IMR-90 (cell line): ENCODE measurements around the gene ACOX3. TPM values are rescaled to one million over a fixed set of nuclear protein-coding genes. Genes with fewer than 3 reads are reported as not detected.

ENCODE experiments used
- ATAC-seq: fragments of 200-7000 bp; cut with Tn5 transposase; 2 replicates; pipeline ENCODE4 v1.9.1; 2020; ENCODE audit warnings: low read depth, mild to moderate bottlenecking, moderate library complexity
- BruUV-seq: library from RNA; stranded (reverse); fragments of 400-500 nt; replicated peaks from 2 replicates; lab custom pipeline; 2021; lab: Mats Ljungman, UMichigan
- CTCF ChIA-PET: fragments of 300-600 bp; formaldehyde crosslinking; extraction: SDS; loops from one replicate; lab custom pipeline; 2021; ENCODE audit warnings: antibody characterized with exemption; lab: Yijun Ruan, JAX
- POLR2A ChIA-PET: fragments of 300-600 bp; sonication (Branson Sonifier 250); formaldehyde crosslinking; loops from one replicate; lab custom pipeline; 2022; ENCODE audit warnings: antibody characterized with exemption; ENCODE audit not compliant: unreplicated experiment; lab: Charles Lee
- DNase-seq: peaks from one replicate; pipeline ENCODE4 v3.0.0; 2013
- H2AFZ ChIP-seq: replicated peaks from 2 replicates; pipeline ENCODE3; 2013; ENCODE audit warnings: low read length, mild to moderate bottlenecking; ENCODE audit not compliant: poor library complexity
- H2AK5ac ChIP-seq: 2 replicates; pipeline ENCODE4 v1.6.1; 2013; ENCODE audit warnings: low read depth, low read length, inconsistent platforms
- H2AK9ac ChIP-seq: replicated peaks from 2 replicates; pipeline ENCODE3; 2013; ENCODE audit warnings: mild to moderate bottlenecking, low read depth, low read length, moderate library complexity; ENCODE audit not compliant: poor library complexity
- H2BK120ac ChIP-seq: 2 replicates; pipeline ENCODE4 v1.6.1; 2013; ENCODE audit warnings: low read depth, low read length, inconsistent platforms
- H2BK15ac ChIP-seq: 3 replicates; pipeline ENCODE4 v1.6.1; 2013; ENCODE audit warnings: low read depth, low read length, inconsistent platforms
- H2BK20ac ChIP-seq: 2 replicates; pipeline ENCODE4 v1.6.1; 2013; ENCODE audit warnings: low read depth, mild to moderate bottlenecking, inconsistent platforms, low read length, moderate library complexity
- H2BK5ac ChIP-seq: 2 replicates; pipeline ENCODE4 v1.6.1; 2013; ENCODE audit warnings: mild to moderate bottlenecking, low read depth, low read length, inconsistent platforms; ENCODE audit not compliant: poor library complexity, severe bottlenecking
- H3K14ac ChIP-seq: replicated peaks from 2 replicates; pipeline ENCODE4 v1.6.1; 2013; ENCODE audit warnings: low read depth, low read length, inconsistent platforms
- H3K18ac ChIP-seq: 2 replicates; pipeline ENCODE4 v1.6.1; 2013; ENCODE audit warnings: low read depth, low read length, control low read depth
- H3K23ac ChIP-seq: 2 replicates; pipeline ENCODE4 v1.6.1; 2013; ENCODE audit warnings: low read depth, low read length, inconsistent platforms
- H3K27ac ChIP-seq: 2 replicates; pipeline ENCODE4 v1.5.1; 2013; ENCODE audit warnings: mild to moderate bottlenecking, control low read depth, low read length; ENCODE audit not compliant: insufficient read depth
- H3K27me3 ChIP-seq: 2 replicates; pipeline ENCODE4 v1.6.1; 2013; ENCODE audit warnings: low read length; ENCODE audit not compliant: control insufficient read depth, insufficient read depth
- H3K36me3 ChIP-seq: 2 replicates; pipeline ENCODE4 v1.6.1; 2013; ENCODE audit warnings: low read length, mixed read lengths; ENCODE audit not compliant: control insufficient read depth, insufficient read depth
- H3K4ac ChIP-seq: 2 replicates; pipeline ENCODE4 v1.6.1; 2013; ENCODE audit warnings: low read depth, low read length, inconsistent platforms
- H3K4me1 ChIP-seq: 2 replicates; pipeline ENCODE4 v1.6.1; 2013; ENCODE audit warnings: low read length, mixed read lengths; ENCODE audit not compliant: control insufficient read depth, insufficient read depth
- H3K4me2 ChIP-seq: 2 replicates; pipeline ENCODE4 v1.6.1; 2013; ENCODE audit warnings: low read depth, mild to moderate bottlenecking, control low read depth, low read length, moderate library complexity
- H3K4me3 ChIP-seq: 2 replicates; pipeline ENCODE4 v1.5.1; 2013; ENCODE audit warnings: low read depth, mild to moderate bottlenecking, control low read depth, low read length, moderate library complexity; ENCODE audit not compliant: insufficient read depth
- H3K56ac ChIP-seq: 2 replicates; pipeline ENCODE4 v1.6.1; 2013; ENCODE audit warnings: low read length, inconsistent platforms; ENCODE audit not compliant: insufficient read depth; ENCODE audit errors: extremely low read depth
- H3K79me1 ChIP-seq, 2 experiments: 2 replicates each; pipeline ENCODE4 v1.6.1; 2013; ENCODE audit warnings: low read length in 2 of 2, inconsistent platforms in 1 of 2, low read depth in 1 of 2
- H3K9ac ChIP-seq: 2 replicates; pipeline ENCODE4 v1.6.1; 2013; ENCODE audit warnings: low read depth, low read length, control low read depth
- H3K9me1 ChIP-seq: 2 replicates; pipeline ENCODE4 v1.6.1; 2013; ENCODE audit warnings: low read length, inconsistent platforms; ENCODE audit not compliant: insufficient read depth
- H3K9me3 ChIP-seq: 2 replicates; pipeline ENCODE4 v1.6.1; 2013; ENCODE audit warnings: low read length; ENCODE audit not compliant: control insufficient read depth, insufficient read depth
- H4K20me1 ChIP-seq: 2 replicates; pipeline ENCODE4 v1.6.1; 2013; ENCODE audit warnings: low read length, inconsistent platforms; ENCODE audit not compliant: insufficient read depth
- H4K5ac ChIP-seq: 2 replicates; pipeline ENCODE4 v1.6.1; 2013; ENCODE audit warnings: mild to moderate bottlenecking, low read depth, low read length, control low read depth
- H4K8ac ChIP-seq, 2 experiments: 2 replicates each; pipeline ENCODE4 v1.6.1; 2013; ENCODE audit warnings: low read depth in 2 of 2, low read length in 2 of 2, control low read depth in 1 of 2, inconsistent platforms in 1 of 2
- H4K91ac ChIP-seq: 2 replicates; pipeline ENCODE4 v1.6.1; 2013; ENCODE audit warnings: low read depth, low read length, inconsistent platforms; ENCODE audit not compliant: insufficient read depth
- BHLHE40 ChIP-seq: fragments of 150-350 bp; IDR thresholded peaks from 2 replicates; pipeline ENCODE4 v1.6.1; 2016; ENCODE audit warnings: mild to moderate bottlenecking, low read depth, low read length
- FOS ChIP-seq: fragments of 150-350 bp; IDR thresholded peaks from 2 replicates; pipeline ENCODE4 v1.6.1; 2016; ENCODE audit warnings: low read depth, low read length
- MAFK ChIP-seq: IDR thresholded peaks from 2 replicates; pipeline ENCODE4 v1.6.1; 2012; ENCODE audit warnings: low read depth, low read length, improper control_type of control experiment
- MAZ ChIP-seq: IDR thresholded peaks from 2 replicates; pipeline ENCODE4 v1.6.1; 2012; ENCODE audit warnings: low read depth, mild to moderate bottlenecking, low read length, improper control_type of control experiment, moderate library complexity, borderline replicate concordance
- MXI1 ChIP-seq: IDR thresholded peaks from 2 replicates; pipeline ENCODE4 v1.6.1; 2012; ENCODE audit warnings: low read depth, mild to moderate bottlenecking, low read length, moderate library complexity, borderline replicate concordance
- NFE2L2 ChIP-seq: fragments of 150-350 bp; IDR thresholded peaks from 2 replicates; pipeline ENCODE4 v1.6.1; 2016; ENCODE audit warnings: low read depth, mild to moderate bottlenecking, low read length
- POLR2A ChIP-seq: IDR thresholded peaks from 2 replicates; pipeline ENCODE4 v1.6.1; 2012; ENCODE audit warnings: mild to moderate bottlenecking, low read depth, low read length
- RAD21 ChIP-seq: IDR thresholded peaks from 2 replicates; pipeline ENCODE4 v1.6.1; 2012; ENCODE audit warnings: low read length, improper control_type of control experiment
- RCOR1 ChIP-seq: IDR thresholded peaks from 2 replicates; pipeline ENCODE4 v1.6.1; 2012; ENCODE audit warnings: mild to moderate bottlenecking, low read length, improper control_type of control experiment; ENCODE audit not compliant: insufficient replicate concordance
- RFX5 ChIP-seq: IDR thresholded peaks from 2 replicates; pipeline ENCODE4 v1.8.0; 2012; ENCODE audit warnings: low read depth, mild to moderate bottlenecking, low read length, moderate library complexity
- SMC3 ChIP-seq: fragments of 150-350 bp; IDR thresholded peaks from 2 replicates; pipeline ENCODE4 v1.6.1; 2016; ENCODE audit warnings: low read depth, mild to moderate bottlenecking, antibody characterized with exemption, low read length, moderate library complexity
- WGBS, 2 experiments: methylation state at CpG; one replicate each; pipeline versions ENCODE4 v1.1.5 to v1.1.7; 2013; ENCODE audit warnings: missing lambda C conversion rate in 2 of 2; ENCODE audit not compliant: insufficient read length in 1 of 2; ENCODE audit errors: extremely low coverage in 2 of 2; 5-methylcytosine and 5-hydroxymethylcytosine counted together
- dilution Hi-C: fragments of 300-500 bp; cut with HindIII; formaldehyde crosslinking; loops from one replicate; pipeline ENCODE4 v1.14.3; 2018; ENCODE audit warnings: low sequenced_read_pairs; ENCODE audit not compliant: unreplicated experiment
- in situ Hi-C: fragments of 300-500 bp; cut with MboI; formaldehyde crosslinking; loops from 3 replicates; pipeline ENCODE4 v1.14.3; 2019; ENCODE audit warnings: low sequenced_read_pairs, inconsistent platforms, mixed read lengths
- intact Hi-C: fragments of 100-400 bp; cut with micrococcal nuclease; formaldehyde crosslinking; loops from 2 replicates; pipeline ENCODE4 v1.10.0; 2022
- polyA plus RNA-seq, 3 experiments: library from polyadenylated mRNA; depleted of rRNA; stranded (reverse); fragments of >200 nt; gene quantifications; 2 replicates each; pipeline ENCODE4 v1.2.3, GENCODE V29; 2012; ENCODE audit warnings: low replicate concordance in 1 of 3
- total RNA-seq: library from RNA; depleted of rRNA; stranded (reverse); fragments of >200 nt; gene quantifications from 2 replicates; pipeline ENCODE4 v1.2.3, GENCODE V29; 2012
- TF ChIP-seq, protein P1 (sequence below): conservative IDR thresholded peaks from 2 replicates; pipeline ENCODE4 v1.5.1; 2012; ENCODE audit warnings: mild to moderate bottlenecking, low read depth, low read length, improper control_type of control experiment
- TF ChIP-seq, protein P2 (sequence below): fragments of 150-350 bp; IDR thresholded peaks from 2 replicates; pipeline ENCODE4 v1.6.1; 2017; ENCODE audit warnings: mild to moderate bottlenecking, antibody characterized with exemption, low read length, low read depth

Gene ACOX3
- total and polyA plus RNA-seq, 2 of the 4 experiments (the other 2 are of a cell fraction) = 15.2 to 25.8 TPM

DNA sequence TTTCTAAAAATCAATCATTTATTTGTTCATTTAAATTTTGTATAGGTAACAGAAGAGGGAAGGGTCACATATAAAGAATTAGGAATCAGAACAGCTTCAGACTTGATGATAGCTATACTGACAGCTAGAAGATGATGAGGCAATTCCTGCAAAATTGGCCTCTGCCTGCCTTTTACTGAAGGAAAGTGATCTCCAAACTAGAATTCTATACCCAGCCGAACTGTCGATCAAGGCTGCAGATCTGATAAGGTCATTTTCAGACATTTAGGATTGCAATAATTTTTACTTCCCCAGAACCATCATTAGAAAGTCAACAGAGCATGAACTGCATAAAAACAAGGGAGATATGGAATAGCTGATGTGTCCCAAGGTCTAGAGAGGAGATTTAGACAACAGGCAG lies 104.7 kb downstream of the ACOX3 start:
- no peak overlapping the region for H2BK15ac ChIP-seq
- no peaks in the 10 kb centered on the region for H4K20me1 ChIP-seq
- DNase-seq (no peak), ATAC-seq (no peak)
- H3K4me2 ChIP-seq = no peak overlapping the region
- in situ Hi-C loops = no loop called here
- H3K14ac ChIP-seq = no peak overlapping the region
- POLR2A ChIA-PET = no interaction called here
- H2AK9ac ChIP-seq = no peak overlapping the region
- H3K27me3 ChIP-seq = peaks cover 10% of the 10 kb centered on the region
- no peak overlapping the region for H3K56ac ChIP-seq
- peaks cover 5% of the 10 kb centered on the region for H3K9me3 ChIP-seq
- H2BK120ac ChIP-seq = no peak overlapping the region
- no peak overlapping the region for H2AFZ ChIP-seq
- no CpG with 5 or more reads among the region's 2 CpGs for WGBS, 2 experiments
- dilution Hi-C loops = no loop called here
- no peak overlapping the region for H2BK20ac ChIP-seq
- H4K5ac ChIP-seq = no peak overlapping the region
- intact Hi-C loops = no loop called here
- H3K9ac ChIP-seq = no peak overlapping the region
- TF ChIP-seq NFE2L2 (no peak), MAZ (no peak), FOS (no peak), MAFK (no peak), MXI1 (no peak), RAD21 (no peak), RFX5 (no peak), RCOR1 (no peak), POLR2A (no peak), BHLHE40 (no peak), SMC3 (no peak)
- TF ChIP-seq, protein P1, sequence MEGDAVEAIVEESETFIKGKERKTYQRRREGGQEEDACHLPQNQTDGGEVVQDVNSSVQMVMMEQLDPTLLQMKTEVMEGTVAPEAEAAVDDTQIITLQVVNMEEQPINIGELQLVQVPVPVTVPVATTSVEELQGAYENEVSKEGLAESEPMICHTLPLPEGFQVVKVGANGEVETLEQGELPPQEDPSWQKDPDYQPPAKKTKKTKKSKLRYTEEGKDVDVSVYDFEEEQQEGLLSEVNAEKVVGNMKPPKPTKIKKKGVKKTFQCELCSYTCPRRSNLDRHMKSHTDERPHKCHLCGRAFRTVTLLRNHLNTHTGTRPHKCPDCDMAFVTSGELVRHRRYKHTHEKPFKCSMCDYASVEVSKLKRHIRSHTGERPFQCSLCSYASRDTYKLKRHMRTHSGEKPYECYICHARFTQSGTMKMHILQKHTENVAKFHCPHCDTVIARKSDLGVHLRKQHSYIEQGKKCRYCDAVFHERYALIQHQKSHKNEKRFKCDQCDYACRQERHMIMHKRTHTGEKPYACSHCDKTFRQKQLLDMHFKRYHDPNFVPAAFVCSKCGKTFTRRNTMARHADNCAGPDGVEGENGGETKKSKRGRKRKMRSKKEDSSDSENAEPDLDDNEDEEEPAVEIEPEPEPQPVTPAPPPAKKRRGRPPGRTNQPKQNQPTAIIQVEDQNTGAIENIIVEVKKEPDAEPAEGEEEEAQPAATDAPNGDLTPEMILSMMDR = no peak
- TF ChIP-seq, protein P2, sequence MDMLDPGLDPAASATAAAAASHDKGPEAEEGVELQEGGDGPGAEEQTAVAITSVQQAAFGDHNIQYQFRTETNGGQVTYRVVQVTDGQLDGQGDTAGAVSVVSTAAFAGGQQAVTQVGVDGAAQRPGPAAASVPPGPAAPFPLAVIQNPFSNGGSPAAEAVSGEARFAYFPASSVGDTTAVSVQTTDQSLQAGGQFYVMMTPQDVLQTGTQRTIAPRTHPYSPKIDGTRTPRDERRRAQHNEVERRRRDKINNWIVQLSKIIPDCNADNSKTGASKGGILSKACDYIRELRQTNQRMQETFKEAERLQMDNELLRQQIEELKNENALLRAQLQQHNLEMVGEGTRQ = no peak
- no peak overlapping the region for H3K18ac ChIP-seq
- H3K23ac ChIP-seq = no peak overlapping the region
- no peak overlapping the region for H3K27ac ChIP-seq
- CTCF ChIA-PET = no interaction called here
- no peak overlapping the region for H4K91ac ChIP-seq
- H2AK5ac ChIP-seq = no peak overlapping the region
- H3K4me3 ChIP-seq = no peak overlapping the region
- no peak overlapping the region for H4K8ac ChIP-seq
- H2BK5ac ChIP-seq = no peak overlapping the region
- no peak overlapping the region for H3K4ac ChIP-seq
- no peaks in the 10 kb centered on the region; the same call in 1 of the 2 replicates for H3K9me1 ChIP-seq
- BruUV-seq = no TSS peak
- H3K4me1 ChIP-seq = no peaks in the 10 kb centered on the region
- H3K36me3 ChIP-seq = no peaks in the 10 kb centered on the region
- no peaks in the 10 kb centered on the region for H3K79me1 ChIP-seq
